Stimulated activated CD4-positive, alpha-beta T cell treated with anti-CD3 and anti-CD28 coated beads, Interleukin-4, amount 100 ng/mL, for 48 hours (primary cell): ENCODE results near the gene FOXI1.

ENCODE experiments used
- DNase-seq, 2 donors: peaks; one replicate each; pipeline ENCODE4 v3.0.0-alpha.2; 2020; ENCODE audit warnings: low read depth in 2 of 2

The FOXI1 gene

GRCh38 chr5:170105642-170106611 lies at the start of gene FOXI1:
TSS of gene FOXI1 (plus strand) at chr5:170105897. CDS start at chr5:170105958, 61 bp downstream.
- DNase-seq = no peak

GRCh38 chr5:170056561-170057267 lies 49.0 kb upstream of the FOXI1 start:
- no peak for DNase-seq

GRCh38 chr5:170057311-170057710 lies 48.4 kb upstream of the FOXI1 start:
- DNase-seq = no peak

GRCh38 chr5:170059221-170059620 lies 46.5 kb upstream of the FOXI1 start:
- no peak for DNase-seq

- no peak for DNase-seq
Observed at GRCh38 chr5:170067152-170067551, 38.5 kb upstream of the FOXI1 start.

GRCh38 chr5:170067574-170068170 lies 38.0 kb upstream of the FOXI1 start:
- DNase-seq = no peak

- DNase-seq = no peak
Observed at GRCh38 chr5:170069512-170069911, 36.2 kb upstream of the FOXI1 start.

GRCh38 chr5:170070556-170071412 lies 34.9 kb upstream of the FOXI1 start:
- peak in 1 of 2 donors; percentile 24 for DNase-seq

- DNase-seq = no peak
Observed at GRCh38 chr5:170071748-170072147, 33.9 kb upstream of the FOXI1 start.

GRCh38 chr5:170075696-170076095 lies 30.0 kb upstream of the FOXI1 start:
- no peak for DNase-seq

- no peak for DNase-seq
Observed at GRCh38 chr5:170076211-170076610, 29.5 kb upstream of the FOXI1 start.

- DNase-seq = no peak
Observed at GRCh38 chr5:170076739-170077138, 29.0 kb upstream of the FOXI1 start.

- no peak for DNase-seq
Observed at GRCh38 chr5:170077526-170077925, 28.2 kb upstream of the FOXI1 start.

GRCh38 chr5:170078458-170078857 lies 27.2 kb upstream of the FOXI1 start:
- DNase-seq = no peak

GRCh38 chr5:170078931-170079330 lies 26.8 kb upstream of the FOXI1 start:
- no peak for DNase-seq

- DNase-seq = no peak
Observed at GRCh38 chr5:170080217-170080616, 25.5 kb upstream of the FOXI1 start.

GRCh38 chr5:170080786-170081445 lies 24.8 kb upstream of the FOXI1 start:
- DNase-seq = no peak

GRCh38 chr5:170081616-170082015 lies 24.1 kb upstream of the FOXI1 start:
- no peak for DNase-seq

GRCh38 chr5:170082701-170083100 lies 23.0 kb upstream of the FOXI1 start:
- no peak for DNase-seq

GRCh38 chr5:170087168-170087817 lies 18.4 kb upstream of the FOXI1 start:
- DNase-seq = no peak
